ENCODE data around the gene BPTF.
"Not testable (repeated sequence)": the region's sequence is repeated elsewhere in the genome, so short reads cannot be mapped to it uniquely, and the experiment has no call there.

BPTF gene

DNA sequence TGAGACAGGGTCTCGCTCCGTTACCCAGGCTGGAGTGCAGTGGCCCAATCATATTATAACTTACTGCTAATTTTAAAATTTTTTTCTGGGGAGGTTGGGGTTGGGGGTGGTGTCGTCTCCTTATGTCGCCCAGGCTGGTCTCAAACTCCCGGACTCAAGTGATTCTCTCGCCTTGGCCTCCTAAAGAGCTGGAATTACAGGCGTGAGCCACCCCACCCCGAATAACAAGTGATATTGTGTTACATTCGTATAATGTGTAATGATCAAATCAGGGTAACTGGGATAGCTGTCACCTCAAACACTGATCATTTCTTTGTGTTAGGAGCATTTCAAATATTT lies 194.0 kb downstream of the BPTF start:
- H3K23ac ChIP-seq (ENCODE audit: low read depth, low read length, poor library complexity) = no peak overlapping the region
- no peaks in the 10 kb centered on the region for H3K27me3 ChIP-seq (ENCODE audit: control insufficient read depth in 3 of 3, insufficient read depth in 3 of 3, low read depth in 1 of 3, low read length in 3 of 3)
- no peaks in the 10 kb centered on the region for H3K4me1 ChIP-seq (ENCODE audit: control insufficient read depth in 2 of 2, insufficient read depth in 1 of 2, low read depth in 1 of 2, low read length in 2 of 2)
- no peak overlapping the region for H3K18ac ChIP-seq (ENCODE audit: low read length)
- H3K9me3 ChIP-seq (replicated peaks in 1 of 2; ENCODE audit: control insufficient read depth in 2 of 2, insufficient read depth in 1 of 2, low read depth in 1 of 2, low read length in 2 of 2) = no peaks in the 10 kb centered on the region
- no peak overlapping the region for H2BK15ac ChIP-seq (ENCODE audit: low read length)
- H3K14ac ChIP-seq (ENCODE audit: low read length) = no peak overlapping the region
- peak; percentile 23 for DNase-seq (ENCODE audit: low spot score)
- H2AFZ ChIP-seq (ENCODE audit: low read length) = no peak overlapping the region
- no peak overlapping the region for H2AK5ac ChIP-seq (ENCODE audit: low read depth, low read length)
- H2BK5ac ChIP-seq (ENCODE audit: low read length) = no peak overlapping the region
- H3K36me3 ChIP-seq (replicated peaks in 1 of 2; ENCODE audit: control insufficient read depth in 2 of 2, insufficient read depth in 2 of 2, low read length in 2 of 2) = no peaks in the 10 kb centered on the region
- no peak overlapping the region for H2BK12ac ChIP-seq (ENCODE audit: low read length)
- H3K4me2 ChIP-seq (ENCODE audit: insufficient read depth, low read length, poor library complexity, severe bottlenecking) = no peak overlapping the region
- WGBS, 2 donors (ENCODE audit: extremely low coverage in 2 of 2, insufficient read length in 2 of 2, insufficient replicate concordance in 1 of 2) = no CpG with 5 or more reads among the region's 9 CpGs
- H4K91ac ChIP-seq (ENCODE audit: low read depth, low read length, poor library complexity) = no peak overlapping the region
- H4K8ac ChIP-seq (ENCODE audit: low read depth, low read length) = no peak overlapping the region
- H2BK120ac ChIP-seq (ENCODE audit: low read depth, low read length) = no peak overlapping the region
- no peak overlapping the region for H3K4me3 ChIP-seq (ENCODE audit: low read length in 2 of 2)
- H3K79me1 ChIP-seq (ENCODE audit: low read depth, low read length) = no peaks in the 10 kb centered on the region
- no peak overlapping the region for H3K27ac ChIP-seq (replicated peaks; ENCODE audit: low read length)
- H3K9ac ChIP-seq (ENCODE audit: low read depth, low read length, poor library complexity) = no peak overlapping the region
- H3K4ac ChIP-seq (ENCODE audit: low read length) = no peak overlapping the region

DNA sequence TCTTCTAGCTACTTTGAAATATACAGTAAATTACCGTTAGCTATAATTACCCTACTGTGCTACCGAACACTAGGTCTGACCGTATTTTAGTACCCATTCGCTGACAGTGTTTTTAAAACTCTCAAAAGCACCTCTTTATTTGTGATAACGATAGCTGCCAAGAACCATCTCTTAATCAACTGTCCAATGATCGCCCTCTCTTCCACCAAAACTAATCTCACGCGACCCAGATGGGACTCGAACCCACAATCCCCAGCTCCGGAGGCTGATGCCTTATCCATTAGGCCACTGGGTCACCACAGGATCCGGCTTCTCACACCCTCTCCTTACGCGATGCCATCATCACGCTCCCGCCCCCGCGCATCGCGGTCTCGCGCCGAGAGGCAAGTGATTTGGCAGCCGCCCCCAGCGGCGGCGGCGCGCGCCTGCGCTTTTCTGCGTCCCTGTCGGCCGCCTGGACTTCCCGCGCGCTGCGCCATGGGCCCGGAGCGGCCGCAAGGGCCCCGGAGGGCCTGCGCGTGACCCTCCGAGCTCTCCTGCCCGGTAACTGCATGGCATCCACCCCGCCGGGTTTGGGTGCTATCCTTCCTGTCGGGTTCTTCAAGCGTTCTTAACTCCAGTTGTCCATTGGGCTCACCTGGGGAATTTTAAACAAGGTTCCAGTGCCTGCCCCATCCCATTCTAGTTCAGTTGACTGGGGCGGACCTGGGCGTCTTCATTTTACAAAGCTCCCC lies 194.5 kb downstream of the BPTF start:
- Histone ChIP-seq H2BK15ac (ENCODE audit: low read length) (no peak overlapping the region), H3K36me3 (replicated peaks in 1 of 2; ENCODE audit: control insufficient read depth in 2 of 2, insufficient read depth in 2 of 2, low read length in 2 of 2) (no peaks in the 10 kb centered on the region), H3K27ac (replicated peaks; ENCODE audit: low read length) (peak overlapping the region; percentile 68), H4K91ac (ENCODE audit: low read depth, low read length, poor library complexity) (no peak overlapping the region), H2AFZ (ENCODE audit: low read length) (peak overlapping the region; percentile 89), H2BK12ac (ENCODE audit: low read length) (no peak overlapping the region), H4K8ac (ENCODE audit: low read depth, low read length) (no peak overlapping the region), H3K9me3 (replicated peaks in 1 of 2; ENCODE audit: control insufficient read depth in 2 of 2, insufficient read depth in 1 of 2, low read depth in 1 of 2, low read length in 2 of 2) (no peaks in the 10 kb centered on the region), H3K4me1 (ENCODE audit: control insufficient read depth in 2 of 2, insufficient read depth in 1 of 2, low read depth in 1 of 2, low read length in 2 of 2) (no peaks in the 10 kb centered on the region), H2BK120ac (ENCODE audit: low read depth, low read length) (no peak overlapping the region), H3K18ac (ENCODE audit: low read length) (peak overlapping the region; percentile 69), H3K4ac (ENCODE audit: low read length) (no peak overlapping the region), H2BK5ac (ENCODE audit: low read length) (no peak overlapping the region), H3K79me1 (ENCODE audit: low read depth, low read length) (no peaks in the 10 kb centered on the region), H3K23ac (ENCODE audit: low read depth, low read length, poor library complexity) (no peak overlapping the region), H3K4me2 (ENCODE audit: insufficient read depth, low read length, poor library complexity, severe bottlenecking) (peak overlapping the region; percentile 77), H3K9ac (ENCODE audit: low read depth, low read length, poor library complexity) (no peak overlapping the region), H3K14ac (ENCODE audit: low read length) (no peak overlapping the region), H3K27me3 (ENCODE audit: control insufficient read depth in 3 of 3, insufficient read depth in 3 of 3, low read depth in 1 of 3, low read length in 3 of 3) (no peaks in the 10 kb centered on the region), H3K4me3 (ENCODE audit: low read length in 2 of 2) (peak overlapping the region; percentile 55 to 78), H2AK5ac (ENCODE audit: low read depth, low read length) (no peak overlapping the region)
- peak; percentile 98 for DNase-seq (ENCODE audit: low spot score)
- WGBS, 2 donors (ENCODE audit: extremely low coverage in 2 of 2, insufficient read length in 2 of 2, insufficient replicate concordance in 1 of 2) = no CpG with 5 or more reads among the region's 51 CpGs

DNA sequence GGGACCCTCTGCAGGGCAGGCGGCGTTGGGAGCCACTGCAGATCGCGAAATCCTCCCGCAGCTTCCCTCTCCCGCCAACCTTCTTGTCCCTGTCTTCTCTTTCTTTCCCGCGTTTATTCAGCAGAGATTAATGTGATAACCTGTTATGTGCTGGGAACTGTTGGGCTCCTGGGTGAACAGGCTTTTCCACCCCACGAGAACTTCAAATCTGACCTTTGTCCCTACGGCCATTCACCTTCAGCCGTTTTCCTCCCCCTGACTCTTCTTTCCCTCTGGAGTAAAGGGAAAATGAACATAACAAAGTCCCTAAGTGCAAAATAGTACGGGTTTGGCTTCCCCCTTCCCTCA lies 195.1 kb downstream of the BPTF start:
- H4K91ac ChIP-seq (ENCODE audit: low read depth, low read length, poor library complexity) = no peak overlapping the region
- H3K4me2 ChIP-seq (ENCODE audit: insufficient read depth, low read length, poor library complexity, severe bottlenecking) = peak overlapping the region; percentile 77
- no peak overlapping the region for H3K14ac ChIP-seq (ENCODE audit: low read length)
- H3K9me3 ChIP-seq (replicated peaks in 1 of 2; ENCODE audit: control insufficient read depth in 2 of 2, insufficient read depth in 1 of 2, low read depth in 1 of 2, low read length in 2 of 2) = no peaks in the 10 kb centered on the region
- H3K4ac ChIP-seq (ENCODE audit: low read length) = no peak overlapping the region
- no peaks in the 10 kb centered on the region for H3K27me3 ChIP-seq (ENCODE audit: control insufficient read depth in 3 of 3, insufficient read depth in 3 of 3, low read depth in 1 of 3, low read length in 3 of 3)
- H3K36me3 ChIP-seq (replicated peaks in 1 of 2; ENCODE audit: control insufficient read depth in 2 of 2, insufficient read depth in 2 of 2, low read length in 2 of 2) = no peaks in the 10 kb centered on the region
- peak overlapping the region; percentile 69 for H3K18ac ChIP-seq (ENCODE audit: low read length)
- H2AK5ac ChIP-seq (ENCODE audit: low read depth, low read length) = no peak overlapping the region
- H2BK15ac ChIP-seq (ENCODE audit: low read length) = no peak overlapping the region
- H3K4me1 ChIP-seq (ENCODE audit: control insufficient read depth in 2 of 2, insufficient read depth in 1 of 2, low read depth in 1 of 2, low read length in 2 of 2) = no peaks in the 10 kb centered on the region
- WGBS, 2 donors (ENCODE audit: extremely low coverage in 2 of 2, insufficient read length in 2 of 2, insufficient replicate concordance in 1 of 2) = no CpG with 5 or more reads among the region's 12 CpGs
- peak overlapping the region; percentile 89 for H2AFZ ChIP-seq (ENCODE audit: low read length)
- peak overlapping the region; percentile 55 to 78 for H3K4me3 ChIP-seq (ENCODE audit: low read length in 2 of 2)
- no peak overlapping the region for H2BK5ac ChIP-seq (ENCODE audit: low read length)
- H2BK12ac ChIP-seq (ENCODE audit: low read length) = no peak overlapping the region
- H3K79me1 ChIP-seq (ENCODE audit: low read depth, low read length) = no peaks in the 10 kb centered on the region
- DNase-seq (ENCODE audit: low spot score) = no peak
- H2BK120ac ChIP-seq (ENCODE audit: low read depth, low read length) = no peak overlapping the region
- no peak overlapping the region for H4K8ac ChIP-seq (ENCODE audit: low read depth, low read length)
- H3K23ac ChIP-seq (ENCODE audit: low read depth, low read length, poor library complexity) = no peak overlapping the region
- H3K9ac ChIP-seq (ENCODE audit: low read depth, low read length, poor library complexity) = no peak overlapping the region
- H3K27ac ChIP-seq (replicated peaks; ENCODE audit: low read length) = peak overlapping the region; percentile 68

- not testable (repeated sequence) for H3K9me3 ChIP-seq (replicated peaks in 1 of 2; ENCODE audit: control insufficient read depth in 2 of 2, insufficient read depth in 1 of 2, low read depth in 1 of 2, low read length in 2 of 2); H2BK12ac ChIP-seq (ENCODE audit: low read length); H2BK120ac ChIP-seq (ENCODE audit: low read depth, low read length); H3K27ac ChIP-seq (replicated peaks; ENCODE audit: low read length); DNase-seq (ENCODE audit: low spot score); H3K23ac ChIP-seq (ENCODE audit: low read depth, low read length, poor library complexity); H2AK5ac ChIP-seq (ENCODE audit: low read depth, low read length); H3K36me3 ChIP-seq (replicated peaks in 1 of 2; ENCODE audit: control insufficient read depth in 2 of 2, insufficient read depth in 2 of 2, low read length in 2 of 2); H2BK5ac ChIP-seq (ENCODE audit: low read length); H3K9ac ChIP-seq (ENCODE audit: low read depth, low read length, poor library complexity); H3K27me3 ChIP-seq (ENCODE audit: control insufficient read depth in 3 of 3, insufficient read depth in 3 of 3, low read depth in 1 of 3, low read length in 3 of 3); H3K4ac ChIP-seq (ENCODE audit: low read length); H4K8ac ChIP-seq (ENCODE audit: low read depth, low read length); H2BK15ac ChIP-seq (ENCODE audit: low read length); H3K79me1 ChIP-seq (ENCODE audit: low read depth, low read length); H3K14ac ChIP-seq (ENCODE audit: low read length); H4K91ac ChIP-seq (ENCODE audit: low read depth, low read length, poor library complexity); H3K18ac ChIP-seq (ENCODE audit: low read length); H3K4me1 ChIP-seq (ENCODE audit: control insufficient read depth in 2 of 2, insufficient read depth in 1 of 2, low read depth in 1 of 2, low read length in 2 of 2)
- peak overlapping the region in 1 of 2 donors; percentile 55 for H3K4me3 ChIP-seq (ENCODE audit: low read length in 2 of 2)
- peak overlapping the region; percentile 77 for H3K4me2 ChIP-seq (ENCODE audit: insufficient read depth, low read length, poor library complexity, severe bottlenecking)
- H2AFZ ChIP-seq (ENCODE audit: low read length) = peak overlapping the region; percentile 89
- no CpG with 5 or more reads among the region's 13 CpGs for WGBS, 2 donors (ENCODE audit: extremely low coverage in 2 of 2, insufficient read length in 2 of 2, insufficient replicate concordance in 1 of 2)
Observed at GRCh38 chr17:68020791-68021190, 195.5 kb downstream of the BPTF start.

Measured in neuronal stem cell (in vitro differentiated cells).